Activated T-cell treated with anti-CD3 and anti-CD28 coated beads for 48 hours (primary cell): ENCODE measurements around the gene SPEN.

Experiments
- DNase-seq: peaks from one replicate; pipeline ENCODE4 v3.0.0-alpha.2; 2020; ENCODE audit warnings: low read depth

Gene SPEN

DNA sequence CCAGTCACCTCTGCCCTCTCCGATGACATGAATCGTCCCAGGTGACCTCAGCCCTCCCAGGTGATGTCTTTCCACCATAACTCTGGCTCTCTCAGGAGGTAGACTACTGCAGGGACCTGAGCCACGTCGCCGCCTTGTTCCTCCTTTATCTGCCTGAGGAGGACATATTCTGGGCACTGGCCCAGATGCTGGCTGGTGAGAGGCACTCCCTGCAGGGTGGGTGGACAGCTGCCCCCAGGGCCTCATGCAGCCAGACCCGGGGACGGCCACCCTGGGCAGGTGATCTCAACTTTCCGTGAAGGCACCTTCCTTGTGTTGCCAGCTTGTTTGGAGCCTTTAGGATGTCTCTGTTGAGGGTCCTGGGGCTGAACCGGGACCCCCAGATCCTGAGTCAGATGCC, 142.3 kb downstream of the SPEN start:
- no peak for DNase-seq
